HepG2 (cell line): ENCODE measurements around the gene ZNF860. TPM values are rescaled to one million over a fixed set of nuclear protein-coding genes. Genes with fewer than 3 reads are reported as not detected.
A peak's percentile ranks its signal among the peaks of the same experiment; 100 is the strongest.

Experiments
- ARHGAP35 ChIP-seq: sonication (generic); formaldehyde crosslinking; IDR thresholded peaks from 2 replicates; pipeline ENCODE4 v1.9.0; 2022; ENCODE audit warnings: mild to moderate bottlenecking, inconsistent platforms, moderate library complexity, missing genetic modification reagents, borderline replicate concordance
- BRCA1 ChIP-seq: sonication (generic); formaldehyde crosslinking; IDR thresholded peaks from 2 replicates; pipeline ENCODE4 v1.4.0; 2020; ENCODE audit warnings: missing genetic modification reagents
- HDAC2 ChIP-seq: sonication (generic); formaldehyde crosslinking; IDR thresholded peaks from 2 replicates; pipeline ENCODE4 v1.4.0; 2020; ENCODE audit warnings: missing genetic modification reagents
- KAT8 ChIP-seq: IDR thresholded peaks from 2 replicates; pipeline ENCODE4 v1.6.1; 2016; ENCODE audit warnings: missing genetic modification reagents, missing compliant biosample characterization
- KLF15 ChIP-seq: sonication (generic); formaldehyde crosslinking; IDR thresholded peaks from 2 replicates; pipeline ENCODE4 v1.8.1; 2023; ENCODE audit warnings: borderline replicate concordance, mild to moderate bottlenecking, inconsistent platforms, missing genetic modification reagents, mixed read lengths
- NR0B2 ChIP-seq: sonication (generic); formaldehyde crosslinking; IDR thresholded peaks from 2 replicates; pipeline ENCODE4 v1.4.0; 2020; ENCODE audit warnings: mild to moderate bottlenecking, missing genetic modification reagents
- PHF21A ChIP-seq: sonication (generic); formaldehyde crosslinking; IDR thresholded peaks from 2 replicates; pipeline ENCODE4 v1.5.0; 2020; ENCODE audit warnings: mild to moderate bottlenecking, missing genetic modification reagents
- RBFOX2 ChIP-seq: fragments of 200-400 bp; formaldehyde crosslinking; IDR thresholded peaks from 2 replicates; pipeline ENCODE4 v1.6.1; 2017; ENCODE audit warnings: low read depth, mild to moderate bottlenecking, low read length
- SALL1 ChIP-seq: sonication (generic); formaldehyde crosslinking; IDR thresholded peaks from 2 replicates; pipeline ENCODE4 v1.8.0; 2022; ENCODE audit warnings: mild to moderate bottlenecking, missing genetic modification reagents
- TP53 ChIP-seq: sonication (generic); formaldehyde crosslinking; conservative IDR thresholded peaks from 2 replicates; pipeline ENCODE4 v1.4.0; 2020; ENCODE audit warnings: missing genetic modification reagents
- ZGPAT ChIP-seq: IDR thresholded peaks from 2 replicates; pipeline ENCODE4 v1.6.1; 2016; ENCODE audit warnings: mild to moderate bottlenecking
- ZNF136 ChIP-seq: sonication (generic); formaldehyde crosslinking; IDR thresholded peaks from 2 replicates; pipeline ENCODE4 v1.8.1; 2022; ENCODE audit warnings: low read depth, mild to moderate bottlenecking, moderate library complexity, missing genetic modification reagents
- ZNF205 ChIP-seq: IDR thresholded peaks from 2 replicates; pipeline ENCODE4 v1.6.1; 2018; ENCODE audit warnings: missing biosample characterization, missing genetic modification reagents
- ZNF235 ChIP-seq: sonication (generic); formaldehyde crosslinking; IDR thresholded peaks from 2 replicates; pipeline ENCODE4 v1.8.1; 2023; ENCODE audit warnings: mild to moderate bottlenecking, missing genetic modification reagents, borderline replicate concordance
- ZNF30 ChIP-seq: sonication (generic); formaldehyde crosslinking; IDR thresholded peaks from 2 replicates; pipeline ENCODE4 v1.5.0; 2020; ENCODE audit warnings: mild to moderate bottlenecking, missing genetic modification reagents
- ZNF350 ChIP-seq: sonication (generic); formaldehyde crosslinking; IDR thresholded peaks from 2 replicates; pipeline ENCODE4 v1.4.0; 2020; ENCODE audit warnings: mild to moderate bottlenecking, low read depth, missing genetic modification reagents, borderline replicate concordance
- ZNF577 ChIP-seq: sonication (generic); formaldehyde crosslinking; IDR thresholded peaks from 2 replicates; pipeline ENCODE4 v1.4.0; 2020; ENCODE audit warnings: mild to moderate bottlenecking, low read depth, missing genetic modification reagents, borderline replicate concordance
- ZNF589 ChIP-seq: sonication (generic); formaldehyde crosslinking; conservative IDR thresholded peaks from 2 replicates; pipeline ENCODE4 v1.8.0; 2022; ENCODE audit warnings: mild to moderate bottlenecking, moderate library complexity, missing genetic modification reagents
- ZNF619 ChIP-seq: sonication (generic); formaldehyde crosslinking; IDR thresholded peaks from 2 replicates; pipeline ENCODE4 v1.4.0; 2020; ENCODE audit warnings: mild to moderate bottlenecking, missing genetic modification reagents
- ZNF670 ChIP-seq: sonication (generic); formaldehyde crosslinking; IDR thresholded peaks from 2 replicates; pipeline ENCODE4 v1.8.0; 2022; ENCODE audit warnings: mild to moderate bottlenecking, missing genetic modification reagents, borderline replicate concordance
- ZNF841 ChIP-seq: sonication (generic); formaldehyde crosslinking; IDR thresholded peaks from 2 replicates; pipeline ENCODE4 v1.8.1; 2023; ENCODE audit warnings: missing genetic modification reagents, borderline replicate concordance
- ZNF879 ChIP-seq: sonication (generic); formaldehyde crosslinking; IDR thresholded peaks from 2 replicates; pipeline ENCODE4 v1.8.1; 2023; ENCODE audit warnings: missing genetic modification reagents
- polyA plus RNA-seq, 8 experiments: library from polyadenylated mRNA; depleted of rRNA in 3 of 8; stranded (reverse) in 7 of 8; unstranded in 1 of 8; fragments of >200 nt; fragmentation: Illumina TruSeq in 4 of 8; extraction: Trizol in 4 of 8; gene quantifications; 2 replicates each; pipeline versions ENCODE4 v1.2.1 to v1.2.3, GENCODE V29; 2011 to 2016; ENCODE audit warnings: low read depth in 4 of 8, missing spikeins in 1 of 8, mixed read lengths in 1 of 8; ENCODE audit not compliant: insufficient read depth in 1 of 8
- total RNA-seq, 5 experiments: library from RNA; depleted of rRNA; stranded (reverse); fragments of >200 nt; fragmentation: Illumina TruSeq; extraction: Trizol; gene quantifications; 2 replicates each; pipeline ENCODE4 v1.2.3, GENCODE V29; 2016; ENCODE audit warnings: low read depth in 1 of 5
- TF ChIP-seq, protein P1 (sequence below): IDR thresholded peaks from 2 replicates; pipeline ENCODE4 v1.6.1; 2016; ENCODE audit warnings: missing compliant biosample characterization, missing genetic modification reagents, borderline replicate concordance
- TF ChIP-seq, protein P2 (sequence below): sonication (generic); formaldehyde crosslinking; IDR thresholded peaks from 2 replicates; pipeline ENCODE4 v1.4.0; 2020; ENCODE audit warnings: missing genetic modification reagents
- TF ChIP-seq, protein P3 (sequence below), 2 experiments: sonication (generic) in 1 of 2; formaldehyde crosslinking in 1 of 2; IDR thresholded peaks; 2 replicates each; pipeline versions ENCODE4 v1.5.1 to v1.6.1; 2011 to 2020; ENCODE audit warnings: borderline replicate concordance in 1 of 2, low read depth in 1 of 2, low read length in 1 of 2, mild to moderate bottlenecking in 1 of 2, missing genetic modification reagents in 1 of 2, moderate library complexity in 1 of 2

The ZNF860 gene
- total and polyA plus RNA-seq, 2 of the 13 experiments (the other 11 are each of a cell fraction or from before 2014, with no cell fraction given), result 0.55 to 0.73 TPM

DNA sequence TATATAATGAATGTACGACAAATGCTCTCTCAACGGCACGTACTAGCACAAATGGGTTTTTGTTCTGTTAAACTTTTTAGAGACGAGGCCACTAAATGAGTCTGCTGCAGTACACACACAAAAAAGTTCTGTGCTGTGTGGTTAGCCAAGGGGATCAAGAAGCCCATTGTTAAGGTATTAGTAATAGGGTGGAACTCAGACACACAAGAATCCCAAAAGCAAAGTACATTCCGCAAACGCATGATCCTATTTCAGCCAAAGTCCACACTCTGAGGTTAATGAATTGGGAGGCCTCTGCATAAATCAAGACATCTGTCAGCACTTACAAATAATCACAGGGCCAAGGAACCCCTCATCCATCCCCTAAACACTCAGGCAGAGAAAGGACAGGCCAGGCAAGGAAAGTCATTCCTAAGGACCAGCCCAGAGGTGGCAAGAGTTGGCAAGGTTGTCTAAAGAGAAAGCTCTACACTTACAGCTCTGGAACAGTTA, 12.6 kb upstream of the ZNF860 start (continued):
- TF ChIP-seq ZNF879 (CRISPR knock-in tag) (no peak), BRCA1 (CRISPR knock-in tag) (no peak), ZNF136 (no peak), ZNF841 (CRISPR knock-in tag) (no peak), NR0B2 (CRISPR knock-in tag) (no peak), PHF21A (CRISPR knock-in tag) (peak; percentile 68), SALL1 (peak; percentile 41; the same call in 1 of the 2 replicates), ZNF670 (CRISPR knock-in tag) (no peak), ZGPAT (CRISPR knock-in tag) (peak; percentile 39; the same call in 1 of the 2 replicates), RBFOX2 (no peak), ZNF30 (no peak), ZNF577 (CRISPR knock-in tag) (no peak), ARHGAP35 (CRISPR knock-in tag) (no peak), ZNF589 (CRISPR knock-in tag) (no peak), KAT8 (CRISPR knock-in tag) (no peak; the same call in 1 of the 2 replicates), ZNF619 (CRISPR knock-in tag) (no peak), ZNF350 (CRISPR knock-in tag) (no peak), TP53 (CRISPR knock-in tag) (no peak), ZNF235 (CRISPR knock-in tag) (no peak), KLF15 (CRISPR knock-in tag) (no peak), HDAC2 (CRISPR knock-in tag) (peak; percentile 66; the same call in 1 of the 2 replicates), ZNF205 (no peak)
- TF ChIP-seq, protein P1, sequence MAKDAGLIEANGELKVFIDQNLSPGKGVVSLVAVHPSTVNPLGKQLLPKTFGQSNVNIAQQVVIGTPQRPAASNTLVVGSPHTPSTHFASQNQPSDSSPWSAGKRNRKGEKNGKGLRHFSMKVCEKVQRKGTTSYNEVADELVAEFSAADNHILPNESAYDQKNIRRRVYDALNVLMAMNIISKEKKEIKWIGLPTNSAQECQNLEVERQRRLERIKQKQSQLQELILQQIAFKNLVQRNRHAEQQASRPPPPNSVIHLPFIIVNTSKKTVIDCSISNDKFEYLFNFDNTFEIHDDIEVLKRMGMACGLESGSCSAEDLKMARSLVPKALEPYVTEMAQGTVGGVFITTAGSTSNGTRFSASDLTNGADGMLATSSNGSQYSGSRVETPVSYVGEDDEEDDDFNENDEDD (CRISPR knock-in tag), result no peak
- TF ChIP-seq, protein P2, sequence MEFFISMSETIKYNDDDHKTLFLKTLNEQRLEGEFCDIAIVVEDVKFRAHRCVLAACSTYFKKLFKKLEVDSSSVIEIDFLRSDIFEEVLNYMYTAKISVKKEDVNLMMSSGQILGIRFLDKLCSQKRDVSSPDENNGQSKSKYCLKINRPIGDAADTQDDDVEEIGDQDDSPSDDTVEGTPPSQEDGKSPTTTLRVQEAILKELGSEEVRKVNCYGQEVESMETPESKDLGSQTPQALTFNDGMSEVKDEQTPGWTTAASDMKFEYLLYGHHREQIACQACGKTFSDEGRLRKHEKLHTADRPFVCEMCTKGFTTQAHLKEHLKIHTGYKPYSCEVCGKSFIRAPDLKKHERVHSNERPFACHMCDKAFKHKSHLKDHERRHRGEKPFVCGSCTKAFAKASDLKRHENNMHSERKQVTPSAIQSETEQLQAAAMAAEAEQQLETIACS (CRISPR knock-in tag), result no peak
- TF ChIP-seq, protein P3, sequence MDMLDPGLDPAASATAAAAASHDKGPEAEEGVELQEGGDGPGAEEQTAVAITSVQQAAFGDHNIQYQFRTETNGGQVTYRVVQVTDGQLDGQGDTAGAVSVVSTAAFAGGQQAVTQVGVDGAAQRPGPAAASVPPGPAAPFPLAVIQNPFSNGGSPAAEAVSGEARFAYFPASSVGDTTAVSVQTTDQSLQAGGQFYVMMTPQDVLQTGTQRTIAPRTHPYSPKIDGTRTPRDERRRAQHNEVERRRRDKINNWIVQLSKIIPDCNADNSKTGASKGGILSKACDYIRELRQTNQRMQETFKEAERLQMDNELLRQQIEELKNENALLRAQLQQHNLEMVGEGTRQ (IDR thresholded peaks at IDR 0.05; ENCODE audit: low read depth, low read length), result no peak
- TF ChIP-seq, protein P3 (CRISPR knock-in tag; IDR thresholded peaks at IDR 0.05; ENCODE audit: borderline replicate concordance), result no peak
